GM18951 (cell line): ENCODE data around the gene MGAT4A.

ENCODE experiments used
- POLR2A ChIP-seq: IDR thresholded peaks from 4 replicates; pipeline ENCODE4 v1.6.1; 2011; ENCODE audit warnings: mild to moderate bottlenecking; ENCODE audit not compliant: insufficient read length, insufficient read depth; ENCODE audit errors: extremely low read depth
- in situ Hi-C: fragments of 300-500 bp; cut with MboI; formaldehyde crosslinking; loops from one replicate; pipeline ENCODE4 v1.12.0; 2022; ENCODE audit warnings: low sequenced_read_pairs, mixed read lengths, inconsistent platforms; ENCODE audit not compliant: unreplicated experiment

MGAT4A gene

DNA sequence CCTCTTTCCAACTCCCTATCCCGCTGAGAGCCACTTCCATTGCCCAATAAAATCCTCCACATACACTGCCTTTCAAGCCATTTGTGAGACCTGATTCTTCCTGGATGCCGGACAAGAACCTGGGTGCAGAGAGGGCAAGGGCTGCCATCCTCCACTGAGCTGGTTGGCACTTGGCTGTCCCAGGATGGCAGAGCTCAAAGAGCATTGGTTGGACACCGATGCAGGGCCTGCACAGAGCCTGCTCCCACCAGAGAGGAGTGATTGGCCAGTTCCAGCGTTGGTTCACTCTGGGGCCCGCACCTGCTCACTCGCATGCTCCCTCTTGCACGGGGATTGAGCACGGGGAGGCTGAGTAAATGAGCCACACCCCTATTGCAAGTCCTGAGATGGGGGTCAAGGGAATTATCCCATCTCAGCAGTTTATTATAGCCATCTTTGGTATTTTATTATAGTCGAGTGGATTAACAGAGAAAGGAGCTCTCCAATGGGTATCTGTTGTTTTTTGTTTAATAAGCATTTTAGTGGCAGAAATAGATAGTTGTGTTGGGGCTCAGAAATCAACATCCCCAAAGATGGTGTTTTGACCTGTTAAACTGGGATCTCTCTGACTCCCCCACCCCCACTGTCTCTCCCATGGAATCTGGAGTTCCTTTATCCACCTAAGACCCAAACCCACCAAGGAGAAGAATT lies 19.8 kb upstream of the MGAT4A start:
- in situ Hi-C loops = no loop called here
- TF ChIP-seq POLR2A = no peak

DNA sequence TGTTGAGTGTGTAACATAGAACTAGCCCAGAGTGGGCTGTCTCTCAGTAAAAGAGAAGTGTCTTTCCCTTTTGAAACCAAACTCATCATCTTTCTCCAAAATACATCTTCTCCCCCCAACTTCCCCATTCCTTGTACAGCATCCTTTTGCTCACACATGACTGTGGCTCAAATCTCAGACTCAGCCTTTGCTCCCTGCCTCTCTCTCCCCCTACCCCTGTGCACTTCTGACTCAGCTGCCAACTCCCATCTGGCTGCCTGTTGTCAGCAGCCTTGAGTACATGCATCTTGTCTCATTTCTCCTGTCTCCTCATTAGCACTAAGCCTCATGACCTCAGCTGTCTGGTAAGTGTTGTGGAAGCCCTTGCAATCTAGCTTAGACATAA lies 18.1 kb upstream of the MGAT4A start:
- TF ChIP-seq POLR2A = no peak
- in situ Hi-C loops = no loop called here

GRCh38 chr2:98748292-98749065 lies 17.5 kb upstream of the MGAT4A start:
- in situ Hi-C loops = no loop called here
- TF ChIP-seq POLR2A = no peak

DNA sequence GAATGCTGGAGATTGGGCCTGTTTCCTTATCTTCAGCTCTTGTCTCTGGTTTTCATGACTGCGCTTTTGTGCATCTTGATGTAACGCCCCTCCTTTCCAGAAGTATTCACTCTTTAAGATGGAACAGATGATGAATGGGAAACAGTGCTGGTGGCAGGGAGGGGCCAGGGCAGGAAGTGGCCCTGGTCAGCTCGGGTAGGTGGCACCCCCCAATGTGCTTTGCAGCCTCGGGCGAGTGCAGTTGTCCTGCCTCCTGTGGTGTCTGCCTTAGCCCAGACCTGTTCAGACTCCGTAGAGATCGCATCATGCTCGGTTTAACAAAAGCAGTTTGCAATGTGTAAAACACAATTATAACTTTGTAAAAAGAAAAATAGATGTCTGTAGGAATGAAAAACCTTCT lies 17.0 kb upstream of the MGAT4A start:
- in situ Hi-C loops = no loop called here
- TF ChIP-seq POLR2A = no peak

- TF ChIP-seq POLR2A = no peak
- in situ Hi-C loops = no loop called here
Measured at GRCh38 chr2:98746426-98746825, 15.5 kb upstream of the MGAT4A start.

GRCh38 chr2:98744595-98744994 lies 13.7 kb upstream of the MGAT4A start:
- in situ Hi-C loops = no loop called here
- no peak for TF ChIP-seq POLR2A

DNA sequence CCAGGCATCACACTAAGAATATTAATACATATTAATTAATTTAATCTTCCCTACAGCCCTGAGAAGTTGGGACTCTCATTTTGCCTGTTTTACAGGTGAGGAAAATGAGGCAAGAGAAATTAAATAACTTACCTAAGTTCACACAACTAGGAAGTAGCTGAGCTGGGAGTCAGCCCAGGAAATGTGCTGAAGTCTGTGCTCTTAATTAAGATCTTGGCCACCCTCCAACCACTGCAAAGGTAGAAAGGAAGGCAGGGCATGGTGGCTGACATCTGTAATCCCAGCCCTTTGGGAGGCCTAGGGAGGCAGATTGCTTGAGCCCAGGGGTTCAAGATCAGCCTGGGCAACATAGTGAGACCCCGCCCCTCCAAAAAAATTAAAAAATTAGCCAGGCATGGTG lies 12.9 kb upstream of the MGAT4A start:
- in situ Hi-C loops = no loop called here

GRCh38 chr2:98739020-98739419 lies 8.1 kb upstream of the MGAT4A start:
- in situ Hi-C loops = no loop called here
- TF ChIP-seq POLR2A = no peak

More for the DNA sequence above, 12.9 kb upstream of the MGAT4A start:
- no peak for TF ChIP-seq POLR2A

DNA sequence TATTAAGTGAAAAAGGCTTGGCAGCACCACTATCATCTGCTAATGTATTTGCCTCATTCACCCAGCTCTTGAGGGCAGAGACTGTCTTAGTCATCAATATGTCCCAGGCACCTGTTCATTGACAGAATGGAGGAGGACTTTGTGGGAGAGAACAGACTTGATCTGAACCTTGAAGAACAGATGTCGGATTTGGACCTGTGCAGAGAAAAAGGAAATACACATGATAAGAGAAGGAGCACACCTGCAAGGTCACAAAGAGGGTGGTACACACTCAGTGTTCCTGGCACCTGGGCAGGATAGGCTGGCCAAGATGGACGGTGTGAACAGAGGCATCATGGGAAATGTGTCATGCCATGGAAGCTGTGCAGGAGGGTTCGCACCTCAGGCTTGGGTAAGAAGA lies 7.4 kb upstream of the MGAT4A start:
- in situ Hi-C loops = no loop called here
- TF ChIP-seq POLR2A = no peak

- TF ChIP-seq POLR2A = no peak
- in situ Hi-C loops = no loop called here
Measured at GRCh38 chr2:98737848-98738247, 6.9 kb upstream of the MGAT4A start.

DNA sequence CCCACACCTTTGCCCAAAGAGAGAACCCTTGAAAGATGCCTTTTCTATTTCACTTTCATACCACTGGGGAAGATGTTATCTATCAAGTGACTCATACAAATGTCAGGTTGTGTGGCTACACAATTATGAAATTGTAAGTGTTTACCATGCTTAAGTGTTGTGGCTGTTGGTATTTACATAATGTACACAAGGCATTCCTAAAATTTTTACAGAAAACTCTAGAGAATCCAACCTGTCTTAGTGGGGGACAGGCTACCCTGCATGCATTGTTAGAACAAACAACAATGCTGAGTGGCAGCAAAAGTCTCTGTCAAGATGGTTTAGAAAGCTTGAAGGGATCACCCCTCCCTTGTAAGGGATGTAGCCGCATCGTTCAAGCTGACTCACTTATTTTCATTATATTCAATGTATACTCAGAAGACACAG lies 5.5 kb upstream of the MGAT4A start:
- no peak for TF ChIP-seq POLR2A
- in situ Hi-C loops = no loop called here

- no peak for TF ChIP-seq POLR2A
- in situ Hi-C loops = no loop called here
Measured at GRCh38 chr2:98734823-98735260, 3.9 kb upstream of the MGAT4A start.

DNA sequence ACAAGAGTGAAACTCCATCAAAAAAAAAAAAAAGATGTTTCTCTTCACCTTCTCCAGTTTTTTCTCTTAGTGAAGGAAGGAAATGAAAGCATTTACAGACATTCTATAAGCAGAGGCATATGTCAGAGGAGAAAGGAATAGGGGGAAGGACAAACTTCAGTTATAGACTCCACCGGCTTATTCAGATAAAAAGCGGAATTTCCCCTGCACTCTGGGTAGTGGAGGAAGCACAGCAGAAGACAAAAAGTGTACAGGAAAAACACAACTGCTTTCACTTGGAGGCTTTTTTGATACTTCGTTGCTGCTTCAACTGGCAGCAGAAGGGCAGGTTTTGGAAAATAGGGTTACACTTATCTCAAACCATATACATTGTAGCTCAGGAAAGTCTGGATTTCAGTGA lies 3.2 kb upstream of the MGAT4A start:
- in situ Hi-C loops = no loop called here
- no peak for TF ChIP-seq POLR2A

DNA sequence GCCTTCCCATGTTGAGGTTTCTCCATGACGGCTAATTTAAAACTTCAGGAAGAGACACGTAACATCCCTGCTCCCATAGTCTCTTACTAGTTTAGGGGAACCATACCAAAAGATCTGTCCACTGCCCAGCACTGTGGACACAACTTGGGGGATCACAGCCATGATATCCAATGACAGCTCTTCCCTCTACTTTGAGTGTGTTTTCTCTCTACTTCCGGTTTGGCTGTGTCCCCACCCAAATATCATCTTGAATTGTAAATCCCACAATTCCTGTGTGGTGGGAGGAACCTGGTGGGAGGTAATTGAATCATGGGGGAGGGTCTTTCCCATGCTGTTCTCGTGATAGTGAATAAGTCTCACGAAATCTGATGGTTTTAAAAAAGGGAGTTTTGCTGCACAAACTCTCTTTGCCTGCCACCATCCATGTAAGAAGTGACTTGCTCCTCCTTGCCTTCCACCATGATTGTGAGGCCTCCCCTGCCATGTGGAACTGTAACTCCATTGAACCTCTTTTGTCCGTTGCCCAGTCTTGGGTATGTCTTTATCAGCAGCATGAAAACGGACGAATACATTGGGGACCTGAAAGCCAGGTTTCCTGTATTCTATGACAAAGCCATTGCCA lies 1.6 kb upstream of the MGAT4A start:
- TF ChIP-seq POLR2A = no peak
- in situ Hi-C loops = no loop called here
